Esophagus muscularis mucosa (tissue), 3 donors: ENCODE measurements around the gene MAN1B1.

Source experiments
- CTCF ChIP-seq, 3 experiments: fragments of 200-600 bp in 2 of 3; fragments of 450-650 bp in 1 of 3; sonication (generic) in 2 of 3; IDR thresholded peaks; one replicate each; pipeline ENCODE4 v1.5.1; 2017 to 2019; ENCODE audit warnings: antibody characterized with exemption in 3 of 3, mild to moderate bottlenecking in 2 of 3, moderate library complexity in 1 of 3
- POLR2A ChIP-seq: fragments of 450-650 bp; IDR thresholded peaks from one replicate; pipeline ENCODE4 v1.6.1; 2017; ENCODE audit warnings: antibody characterized with exemption, moderate library complexity, mild to moderate bottlenecking, low read depth

GRCh38 chr9:137140151-137141012 is 53.6 kb downstream of the MAN1B1 start:
- no peak for TF ChIP-seq POLR2A
- no peak for TF ChIP-seq CTCF (IDR thresholded peaks at IDR 0.05)
